OCI-LY3 (cell line): Measurements from ENCODE around the gene MROH8.

Experiments used
- H2AFZ ChIP-seq: fragments of 200-600, 300-600 bp; shearing (Covaris generic); 2 replicates; pipeline ENCODE4 v1.6.0; 2014; ENCODE audit warnings: antibody characterized with exemption, low read depth, low read length
- H3K27ac ChIP-seq: fragments of 200-600, 300-600 bp; sonication (generic); 2 replicates; pipeline ENCODE4 v1.5.1; 2014; ENCODE audit warnings: mild to moderate bottlenecking, low read length, moderate library complexity, mixed read lengths
- H3K27me3 ChIP-seq: fragments of 200-600, 300-600 bp; sonication (generic); 2 replicates; pipeline ENCODE4 v1.6.1; 2014; ENCODE audit warnings: low read depth, low read length, mixed read lengths
- H3K36me3 ChIP-seq: fragments of 200-600, 300-600 bp; sonication (generic); replicated peaks from 2 replicates; pipeline ENCODE3; 2014; ENCODE audit warnings: low read depth, low read length, mixed read lengths
- H3K4me1 ChIP-seq: fragments of 300-600, 200-600 bp; sonication (generic); 2 replicates; pipeline ENCODE4 v1.6.1; 2014; ENCODE audit warnings: low read length, mixed read lengths
- H3K4me2 ChIP-seq: fragments of 200-600, 300-600 bp; sonication (generic); 2 replicates; pipeline ENCODE4 v1.6.1; 2014; ENCODE audit warnings: low read length, mixed read lengths
- H3K4me3 ChIP-seq: fragments of 300-600, 200-600 bp; sonication (generic); 2 replicates; pipeline ENCODE4 v1.5.1; 2014; ENCODE audit warnings: antibody characterized with exemption, mild to moderate bottlenecking, low read length, moderate library complexity
- H3K79me2 ChIP-seq: fragments of 300-600, 200-600 bp; shearing (Covaris generic); 2 replicates; pipeline ENCODE4 v1.6.1; 2014; ENCODE audit warnings: mild to moderate bottlenecking, low read length, mixed read lengths
- H3K9ac ChIP-seq: fragments of 300-600, 200-600 bp; shearing (Covaris generic); 2 replicates; pipeline ENCODE4 v1.6.0; 2014; ENCODE audit warnings: mild to moderate bottlenecking, low read length, moderate library complexity
- H3K9me3 ChIP-seq: fragments of 200-600, 300-600 bp; shearing (Covaris generic); 2 replicates; pipeline ENCODE4 v1.6.1; 2014; ENCODE audit warnings: low read length, mixed read lengths; ENCODE audit not compliant: insufficient read depth
- H4K20me1 ChIP-seq: fragments of 200-600, 300-600 bp; sonication (generic); 2 replicates; pipeline ENCODE4 v1.6.1; 2016; ENCODE audit warnings: low read length, mixed read lengths; ENCODE audit not compliant: insufficient read depth
- EZH2phosphoT487 ChIP-seq: fragments of 200-600 bp; shearing (Covaris generic); IDR thresholded peaks from 2 replicates; pipeline ENCODE4 v1.6.1; 2018; ENCODE audit warnings: antibody characterized with exemption, mixed run types, low read depth
- TF ChIP-seq, protein P1 (sequence below): fragments of 200-600, 300-600 bp; sonication (generic); IDR thresholded peaks from 2 replicates; pipeline ENCODE4 v1.5.1; 2014; ENCODE audit warnings: antibody characterized with exemption, low read length, low read depth

MROH8 gene

DNA sequence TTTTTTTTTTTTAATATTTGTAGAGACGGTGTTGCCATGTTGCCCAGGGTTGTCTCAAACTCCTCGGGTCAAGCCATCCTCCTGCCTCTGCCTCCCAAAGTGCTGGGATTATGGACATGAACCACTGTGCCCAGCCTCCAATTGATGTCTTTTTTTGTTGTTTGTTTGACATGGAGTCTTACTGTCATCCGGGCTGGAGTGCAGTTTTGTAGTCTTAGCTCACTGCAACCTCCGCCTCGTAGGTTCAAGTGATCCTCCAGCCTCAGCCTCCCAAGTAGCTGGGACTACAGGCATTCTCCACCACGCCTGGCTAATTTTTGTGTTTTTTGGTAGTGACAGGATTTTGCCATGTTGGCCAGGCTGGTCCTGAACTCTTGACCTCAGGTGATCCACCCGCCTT lies 9.4 kb upstream of the MROH8 start:
- H3K27ac ChIP-seq: no peak overlapping the region
- no peak for TF ChIP-seq EZH2phosphoT487
- TF ChIP-seq, protein P1, sequence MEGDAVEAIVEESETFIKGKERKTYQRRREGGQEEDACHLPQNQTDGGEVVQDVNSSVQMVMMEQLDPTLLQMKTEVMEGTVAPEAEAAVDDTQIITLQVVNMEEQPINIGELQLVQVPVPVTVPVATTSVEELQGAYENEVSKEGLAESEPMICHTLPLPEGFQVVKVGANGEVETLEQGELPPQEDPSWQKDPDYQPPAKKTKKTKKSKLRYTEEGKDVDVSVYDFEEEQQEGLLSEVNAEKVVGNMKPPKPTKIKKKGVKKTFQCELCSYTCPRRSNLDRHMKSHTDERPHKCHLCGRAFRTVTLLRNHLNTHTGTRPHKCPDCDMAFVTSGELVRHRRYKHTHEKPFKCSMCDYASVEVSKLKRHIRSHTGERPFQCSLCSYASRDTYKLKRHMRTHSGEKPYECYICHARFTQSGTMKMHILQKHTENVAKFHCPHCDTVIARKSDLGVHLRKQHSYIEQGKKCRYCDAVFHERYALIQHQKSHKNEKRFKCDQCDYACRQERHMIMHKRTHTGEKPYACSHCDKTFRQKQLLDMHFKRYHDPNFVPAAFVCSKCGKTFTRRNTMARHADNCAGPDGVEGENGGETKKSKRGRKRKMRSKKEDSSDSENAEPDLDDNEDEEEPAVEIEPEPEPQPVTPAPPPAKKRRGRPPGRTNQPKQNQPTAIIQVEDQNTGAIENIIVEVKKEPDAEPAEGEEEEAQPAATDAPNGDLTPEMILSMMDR: no peak
- H3K9me3 ChIP-seq: no peaks in the 10 kb centered on the region
- no peaks in the 10 kb centered on the region for H3K27me3 ChIP-seq
- H3K9ac ChIP-seq: no peak overlapping the region
- no peaks in the 10 kb centered on the region for H3K4me1 ChIP-seq
- H3K79me2 ChIP-seq: peaks cover 94% of the 10 kb centered on the region
- no peak overlapping the region for H3K4me3 ChIP-seq
- H4K20me1 ChIP-seq: peaks cover 48% of the 10 kb centered on the region
- peaks cover 63% of the 10 kb centered on the region for H3K36me3 ChIP-seq
- no peak overlapping the region for H2AFZ ChIP-seq
- no peak overlapping the region for H3K4me2 ChIP-seq

DNA sequence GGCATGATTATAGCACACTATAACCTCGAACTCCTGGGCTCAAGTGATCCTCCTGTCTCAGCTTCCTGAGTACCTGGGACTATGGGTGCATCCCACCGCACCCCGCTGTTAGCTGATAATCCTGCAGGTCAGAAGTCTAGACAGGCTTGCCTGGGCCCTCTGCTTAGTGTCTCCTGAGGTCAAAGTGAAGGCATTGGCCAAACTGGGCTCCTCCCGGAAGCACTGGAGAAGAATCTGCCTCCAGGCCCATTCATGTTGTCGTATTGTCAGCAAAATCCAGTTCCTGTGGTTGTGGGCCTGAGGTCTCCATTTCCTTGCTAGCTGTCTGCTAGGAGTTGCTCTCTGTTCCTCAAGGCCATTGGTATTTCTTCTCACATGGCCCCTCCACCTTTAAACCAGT lies 6.3 kb upstream of the MROH8 start:
- no peak overlapping the region for H3K27ac ChIP-seq

DNA sequence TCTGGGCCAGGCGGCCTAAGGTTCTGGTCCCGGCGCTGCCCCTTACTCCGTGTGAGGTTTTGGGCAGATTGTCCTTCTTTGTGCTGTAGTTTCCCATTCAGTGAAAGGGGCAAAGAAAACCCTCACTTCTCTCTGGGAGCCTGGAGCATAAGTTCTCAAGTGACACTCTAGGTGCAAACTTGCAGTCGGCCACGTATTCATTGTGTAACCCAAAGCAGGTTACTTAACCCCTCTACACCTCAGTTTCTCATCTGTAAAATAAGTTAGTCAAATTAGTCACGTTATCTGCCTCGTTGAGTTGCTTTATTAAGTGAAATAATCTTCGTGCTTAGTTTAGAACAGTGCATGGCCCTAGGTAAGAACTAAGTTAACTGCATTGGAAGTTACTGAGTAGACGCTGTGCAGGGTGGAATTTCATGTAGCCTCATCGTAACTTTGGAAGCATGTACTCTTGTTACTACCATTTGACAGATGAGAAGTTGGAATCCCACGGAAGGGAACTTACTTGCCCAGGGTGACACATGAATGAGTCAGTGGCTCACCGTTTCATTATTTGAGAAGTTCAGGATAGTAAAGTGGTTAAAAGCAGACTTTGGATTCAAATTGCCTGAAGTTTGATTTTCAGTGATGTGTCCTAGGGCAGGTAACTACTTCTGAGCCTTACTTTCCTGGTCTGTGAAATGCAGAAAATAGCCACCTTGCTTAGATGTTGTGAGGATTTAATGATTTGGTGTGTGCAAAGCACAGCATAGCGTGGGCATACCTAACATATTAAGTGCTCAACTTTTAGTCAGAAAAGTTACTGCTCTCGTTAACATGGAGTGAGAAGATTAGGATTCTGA lies 556 bp upstream of the MROH8 start:
- peak overlapping the region; percentile 88 for H3K9ac ChIP-seq
- H3K36me3 ChIP-seq: peaks cover 31% of the 10 kb centered on the region
- H3K79me2 ChIP-seq: peaks cover 72% of the 10 kb centered on the region
- no peaks in the 10 kb centered on the region for H3K27me3 ChIP-seq
- peak overlapping the region; percentile 79 for H3K4me3 ChIP-seq
- H3K4me1 ChIP-seq: peaks cover 15% of the 10 kb centered on the region
- H4K20me1 ChIP-seq: peaks cover 29% of the 10 kb centered on the region
- H3K27ac ChIP-seq: peak overlapping the region; percentile 77
- no peaks in the 10 kb centered on the region for H3K9me3 ChIP-seq
- no peak for TF ChIP-seq EZH2phosphoT487
- TF ChIP-seq, protein P1: no peak
- peak overlapping the region; percentile 90 for H3K4me2 ChIP-seq
- H2AFZ ChIP-seq: peak overlapping the region; percentile 54; the same call in 1 of the 2 replicates

More for the DNA sequence above, 6.3 kb upstream of the MROH8 start:
- Histone ChIP-seq H2AFZ (no peak overlapping the region), H3K79me2 (peaks cover 94% of the 10 kb centered on the region), H3K9me3 (no peaks in the 10 kb centered on the region), H3K9ac (no peak overlapping the region), H3K36me3 (peaks cover 63% of the 10 kb centered on the region), H3K4me1 (peaks cover 1% of the 10 kb centered on the region), H4K20me1 (peaks cover 32% of the 10 kb centered on the region), H3K4me3 (no peak overlapping the region), H3K27me3 (no peaks in the 10 kb centered on the region), H3K4me2 (no peak overlapping the region)
- TF ChIP-seq, protein P1: no peak
- TF ChIP-seq EZH2phosphoT487: no peak

DNA sequence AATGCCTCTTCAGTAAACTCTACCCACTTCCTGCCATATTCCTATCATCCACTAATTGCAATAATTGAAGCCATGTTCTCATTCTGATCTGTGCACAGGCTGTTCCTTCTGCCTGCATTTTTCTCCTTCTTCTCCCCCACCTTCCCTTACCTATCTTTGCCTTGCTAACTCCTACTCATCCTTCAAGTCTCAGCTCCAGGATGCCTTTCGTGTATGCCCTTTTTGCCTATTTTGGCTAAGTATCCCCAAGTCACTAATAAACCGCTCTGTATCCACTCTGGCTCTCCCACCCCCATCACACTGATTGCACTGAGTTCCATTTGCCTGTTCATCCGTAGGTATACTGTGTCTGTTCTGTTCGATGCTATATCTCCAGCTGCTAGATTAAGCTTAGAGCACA lies 6.5 kb downstream of the MROH8 start:
- Histone ChIP-seq H2AFZ (no peak overlapping the region), H3K9me3 (no peaks in the 10 kb centered on the region), H3K79me2 (peaks cover 9% of the 10 kb centered on the region), H3K36me3 (peaks cover under 1% of the 10 kb centered on the region), H3K4me1 (peaks cover 5% of the 10 kb centered on the region; the same call in 1 of the 2 replicates), H4K20me1 (no peaks in the 10 kb centered on the region), H3K4me3 (no peak overlapping the region), H3K27me3 (no peaks in the 10 kb centered on the region), H3K27ac (no peak overlapping the region), H3K4me2 (no peak overlapping the region), H3K9ac (no peak overlapping the region)
- TF ChIP-seq, protein P1: no peak
- TF ChIP-seq EZH2phosphoT487: no peak
